Activated T-cell treated with anti-CD3 and anti-CD28 coated beads, Interleukin-2, amount 50 U/mL, for 24 hours (primary cell): ENCODE results near the gene NAXD.
"Not testable (repeated sequence)": the region's sequence is repeated elsewhere in the genome, so short reads cannot be mapped to it uniquely, and the experiment has no call there.

ENCODE experiments used
- DNase-seq: peaks from one replicate; pipeline ENCODE4 v3.0.0-alpha.2; 2020
- H3K27ac Mint-ChIP-seq: 2 replicates; pipeline ENCODE4 v1.8.0; 2020; ENCODE audit warnings: mild to moderate bottlenecking, mixed read lengths
- H3K27me3 Mint-ChIP-seq: 2 replicates; pipeline ENCODE4 v1.8.0; 2020; ENCODE audit warnings: mixed read lengths
- H3K36me3 Mint-ChIP-seq: 2 replicates; pipeline ENCODE4 v1.8.0; 2020; ENCODE audit warnings: low read depth, mixed read lengths
- H3K4me1 Mint-ChIP-seq: 2 replicates; pipeline ENCODE4 v1.8.0; 2020; ENCODE audit warnings: low read depth, mixed read lengths
- H3K4me3 Mint-ChIP-seq: 2 replicates; pipeline ENCODE4 v1.8.0; 2020; ENCODE audit warnings: mild to moderate bottlenecking, moderate library complexity, mixed read lengths
- H3K9me3 Mint-ChIP-seq: 2 replicates; pipeline ENCODE4 v1.8.0; 2020; ENCODE audit warnings: mixed read lengths

NAXD gene

GRCh38 chr13:110615322-110616102 lies at the start of gene NAXD:
TSS of gene NAXD (plus strand) at chr13:110615545. CDS start at chr13:110615602, 57 bp downstream.
- H3K4me1 Mint-ChIP-seq = peaks cover 50% of the 10 kb centered on the region
- peak within 1 kb of the TSS; percentile 96 for H3K27ac Mint-ChIP-seq
- H3K4me3 Mint-ChIP-seq = peak within 1 kb of the TSS; percentile 93
- peaks cover 4% of the 10 kb centered on the region for H3K9me3 Mint-ChIP-seq
- peaks cover 25% of the 10 kb centered on the region for H3K36me3 Mint-ChIP-seq
- DNase-seq = peak; percentile 89
- H3K27me3 Mint-ChIP-seq = peaks cover 1% of the 10 kb centered on the region

DNA sequence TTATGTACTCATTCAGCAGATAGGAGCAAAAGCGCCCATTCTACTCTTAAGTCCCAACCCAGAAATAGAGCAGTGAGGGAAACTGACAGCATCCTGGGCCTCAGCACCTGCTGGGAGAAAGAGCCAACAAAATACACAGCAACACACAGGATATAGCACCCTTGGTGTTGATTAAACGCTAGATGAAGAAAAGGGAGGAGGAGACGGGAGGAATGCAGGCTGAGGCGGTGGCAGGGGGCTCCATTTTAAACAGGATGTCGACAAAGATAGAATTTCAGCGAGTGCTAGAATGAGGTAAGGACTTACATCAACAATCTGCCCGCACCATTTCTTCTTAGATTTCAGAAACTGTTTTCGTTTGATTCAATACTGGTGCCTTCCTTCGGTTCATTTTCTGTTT lies 49.2 kb upstream of the NAXD start:
- Mint-ChIP-seq H3K4me3 (no peak overlapping the region), H3K27me3 (peaks cover 29% of the 10 kb centered on the region)

DNA sequence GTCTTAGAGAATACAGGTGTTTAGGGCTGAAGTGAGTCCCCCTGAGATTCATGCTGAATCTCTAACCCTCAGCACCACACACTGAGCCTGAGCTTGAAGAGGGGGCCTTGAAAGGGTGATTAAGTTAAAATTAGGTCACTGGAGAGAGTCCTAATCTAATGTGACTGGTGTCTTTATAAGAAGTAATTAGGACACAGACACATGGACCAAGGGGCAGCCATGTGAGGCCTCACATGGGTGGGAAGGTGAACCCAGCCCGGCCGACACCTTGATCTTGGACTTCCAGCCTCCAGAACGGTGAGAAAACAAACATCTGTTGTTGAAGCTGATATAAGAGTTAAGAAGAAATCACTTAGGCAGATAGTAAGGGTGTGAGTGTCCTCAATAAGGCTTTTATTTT lies 46.7 kb upstream of the NAXD start:
- no peak overlapping the region for H3K27ac Mint-ChIP-seq
- no peak overlapping the region for H3K4me3 Mint-ChIP-seq
- H3K36me3 Mint-ChIP-seq = no peaks in the 10 kb centered on the region
- peaks cover 1% of the 10 kb centered on the region for H3K4me1 Mint-ChIP-seq
- no peak for DNase-seq
- peaks cover 40% of the 10 kb centered on the region for H3K27me3 Mint-ChIP-seq
- H3K9me3 Mint-ChIP-seq = no peaks in the 10 kb centered on the region

More for the DNA sequence above, 49.2 kb upstream of the NAXD start:
- peaks cover 2% of the 10 kb centered on the region for H3K36me3 Mint-ChIP-seq
- DNase-seq = no peak
- no peak overlapping the region for H3K27ac Mint-ChIP-seq
- H3K9me3 Mint-ChIP-seq = no peaks in the 10 kb centered on the region
- H3K4me1 Mint-ChIP-seq = peaks cover 11% of the 10 kb centered on the region

DNA sequence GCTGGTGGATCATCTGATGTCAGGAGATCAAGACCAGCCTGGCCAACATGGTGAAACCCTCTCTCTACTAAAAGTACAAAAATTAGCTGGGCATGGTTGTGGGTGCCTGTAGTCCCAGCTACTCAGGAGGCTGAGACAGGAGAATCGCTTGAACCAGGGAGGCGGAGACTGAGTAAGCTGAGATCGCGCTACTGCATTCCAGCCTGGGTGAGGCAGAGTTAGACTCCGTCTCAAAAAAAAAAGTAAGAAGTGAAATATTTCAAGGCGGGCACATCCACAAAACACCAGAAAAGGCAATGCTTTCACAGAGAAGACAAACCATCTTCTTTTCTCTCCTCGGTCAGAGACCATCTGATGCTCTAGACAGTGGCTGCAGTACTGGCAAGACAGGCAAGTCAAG lies 45.4 kb upstream of the NAXD start:
- not testable (repeated sequence) for H3K4me3 Mint-ChIP-seq, H3K27ac Mint-ChIP-seq, H3K36me3 Mint-ChIP-seq, H3K4me1 Mint-ChIP-seq, DNase-seq, H3K9me3 Mint-ChIP-seq
- H3K27me3 Mint-ChIP-seq = peaks cover 44% of the 10 kb centered on the region

GRCh38 chr13:110570886-110571285 lies 44.5 kb upstream of the NAXD start:
- Mint-ChIP-seq H3K9me3 (no peaks in the 10 kb centered on the region), H3K4me1 (peaks cover 9% of the 10 kb centered on the region)
- no peak for DNase-seq

DNA sequence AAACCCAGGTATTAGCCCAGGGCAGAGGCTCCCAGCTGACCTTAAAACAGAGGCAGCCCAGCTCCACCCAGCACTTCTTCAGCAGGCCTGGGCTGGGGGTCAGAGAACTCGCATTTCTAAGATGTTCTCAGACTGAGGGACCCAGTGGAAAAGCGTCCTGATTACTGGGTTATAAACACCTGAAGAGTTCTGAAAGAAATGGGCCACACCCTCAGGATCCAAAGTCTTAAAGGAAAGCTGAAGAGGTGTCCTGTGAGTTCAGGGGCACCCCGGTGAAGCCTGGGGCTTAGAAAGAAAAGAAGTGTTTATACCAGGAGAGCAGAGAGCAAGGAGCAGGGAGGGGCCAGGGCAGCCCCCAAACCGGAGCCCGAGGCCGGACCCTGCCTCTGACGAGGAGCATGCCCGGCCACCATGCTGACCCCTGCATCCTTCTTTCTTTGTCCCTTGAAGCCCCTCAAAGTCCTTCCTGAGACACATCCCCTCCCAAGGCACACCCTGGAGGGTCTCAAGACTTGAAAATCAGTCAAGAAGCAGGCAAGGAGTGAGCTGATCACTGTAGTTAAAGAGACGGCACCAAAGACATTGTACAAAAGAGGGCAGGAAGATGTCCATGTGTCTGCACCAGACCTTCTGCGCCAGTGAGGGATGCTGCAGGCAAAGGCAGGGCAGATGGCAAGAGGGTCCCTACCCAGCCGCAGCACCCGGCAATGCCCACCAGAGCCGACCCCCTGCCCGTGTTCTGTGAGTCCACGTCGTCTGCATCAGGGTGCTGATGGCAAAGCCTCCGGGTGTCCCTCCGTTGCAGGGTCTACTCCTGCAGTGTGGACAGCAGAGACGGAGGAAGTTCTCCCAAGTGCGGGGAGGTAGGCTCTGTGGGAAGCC lies 43.2 kb upstream of the NAXD start:
- H3K9me3 Mint-ChIP-seq = no peaks in the 10 kb centered on the region
- no peak for DNase-seq
- no peak overlapping the region for H3K4me3 Mint-ChIP-seq
- H3K4me1 Mint-ChIP-seq = peaks cover 13% of the 10 kb centered on the region
- H3K27ac Mint-ChIP-seq = no peak overlapping the region
- H3K27me3 Mint-ChIP-seq = peaks cover 58% of the 10 kb centered on the region
- H3K36me3 Mint-ChIP-seq = no peaks in the 10 kb centered on the region

More at GRCh38 chr13:110570886-110571285, 44.5 kb upstream of the NAXD start:
- H3K27me3 Mint-ChIP-seq = peaks cover 49% of the 10 kb centered on the region
- no peaks in the 10 kb centered on the region for H3K36me3 Mint-ChIP-seq
- H3K27ac Mint-ChIP-seq = no peak overlapping the region
- H3K4me3 Mint-ChIP-seq = no peak overlapping the region

GRCh38 chr13:110572778-110573118 lies 42.6 kb upstream of the NAXD start:
- peaks cover 13% of the 10 kb centered on the region for H3K4me1 Mint-ChIP-seq
- no peak overlapping the region for H3K4me3 Mint-ChIP-seq
- no peaks in the 10 kb centered on the region for H3K36me3 Mint-ChIP-seq
- DNase-seq = no peak
- no peak overlapping the region for H3K27ac Mint-ChIP-seq
- peaks cover 59% of the 10 kb centered on the region for H3K27me3 Mint-ChIP-seq
- no peaks in the 10 kb centered on the region for H3K9me3 Mint-ChIP-seq

GRCh38 chr13:110574161-110574560 lies 41.2 kb upstream of the NAXD start:
- no peak overlapping the region for H3K27ac Mint-ChIP-seq
- H3K36me3 Mint-ChIP-seq = no peaks in the 10 kb centered on the region
- H3K9me3 Mint-ChIP-seq = no peaks in the 10 kb centered on the region
- no peak for DNase-seq
- H3K4me1 Mint-ChIP-seq = peaks cover 13% of the 10 kb centered on the region
- H3K4me3 Mint-ChIP-seq = no peak overlapping the region
- peaks cover 68% of the 10 kb centered on the region for H3K27me3 Mint-ChIP-seq

GRCh38 chr13:110575322-110576069 lies 39.8 kb upstream of the NAXD start:
- Mint-ChIP-seq H3K36me3 (no peaks in the 10 kb centered on the region), H3K27ac (no peak overlapping the region), H3K4me3 (no peak overlapping the region), H3K4me1 (peaks cover 13% of the 10 kb centered on the region), H3K27me3 (peaks cover 70% of the 10 kb centered on the region), H3K9me3 (no peaks in the 10 kb centered on the region)
- DNase-seq = no peak

GRCh38 chr13:110576070-110576394 lies 39.3 kb upstream of the NAXD start:
- Mint-ChIP-seq H3K4me1 (peaks cover 13% of the 10 kb centered on the region), H3K27me3 (peaks cover 73% of the 10 kb centered on the region), H3K36me3 (no peaks in the 10 kb centered on the region), H3K9me3 (no peaks in the 10 kb centered on the region), H3K27ac (no peak overlapping the region), H3K4me3 (no peak overlapping the region)
- DNase-seq = no peak

GRCh38 chr13:110576736-110577476 lies 38.4 kb upstream of the NAXD start:
- Mint-ChIP-seq H3K36me3 (no peaks in the 10 kb centered on the region), H3K27ac (no peak overlapping the region), H3K27me3 (peaks cover 75% of the 10 kb centered on the region), H3K9me3 (no peaks in the 10 kb centered on the region), H3K4me1 (peaks cover 13% of the 10 kb centered on the region), H3K4me3 (no peak overlapping the region)
- DNase-seq = no peak

- Mint-ChIP-seq H3K27me3 (peaks cover 68% of the 10 kb centered on the region), H3K4me1 (peaks cover 13% of the 10 kb centered on the region)
- DNase-seq = no peak
Observed at GRCh38 chr13:110578363-110578762, 37.0 kb upstream of the NAXD start.

GRCh38 chr13:110580800-110581199 lies 34.5 kb upstream of the NAXD start:
- Mint-ChIP-seq H3K4me1 (peaks cover 5% of the 10 kb centered on the region), H3K4me3 (no peak overlapping the region), H3K27me3 (peaks cover 52% of the 10 kb centered on the region), H3K36me3 (no peaks in the 10 kb centered on the region), H3K9me3 (no peaks in the 10 kb centered on the region), H3K27ac (no peak overlapping the region)
- no peak for DNase-seq

More at GRCh38 chr13:110578363-110578762, 37.0 kb upstream of the NAXD start:
- no peaks in the 10 kb centered on the region for H3K36me3 Mint-ChIP-seq
- H3K9me3 Mint-ChIP-seq = no peaks in the 10 kb centered on the region
- no peak overlapping the region for H3K4me3 Mint-ChIP-seq
- H3K27ac Mint-ChIP-seq = no peak overlapping the region
